HUES64 (cell line): ENCODE measurements around the gene C15orf61.

ENCODE experiments used
- H3K27ac ChIP-seq: 2 replicates; pipeline ENCODE4 v1.7.0; 2013; ENCODE audit warnings: low read depth, low read length, inconsistent platforms
- H3K27me3 ChIP-seq: 2 replicates; pipeline ENCODE4 v1.6.1; 2013; ENCODE audit warnings: mild to moderate bottlenecking, low read length; ENCODE audit not compliant: insufficient read depth
- H3K36me3 ChIP-seq: 2 replicates; pipeline ENCODE4 v1.6.1; 2013; ENCODE audit warnings: mild to moderate bottlenecking, low read length; ENCODE audit not compliant: insufficient read depth
- H3K4me1 ChIP-seq: 2 replicates; pipeline ENCODE4 v1.6.1; 2013; ENCODE audit warnings: mild to moderate bottlenecking, low read length, moderate library complexity; ENCODE audit not compliant: insufficient read depth
- H3K4me3 ChIP-seq: 2 replicates; pipeline ENCODE4 v1.5.1; 2013; ENCODE audit warnings: mild to moderate bottlenecking, low read length, moderate library complexity
- H3K9ac ChIP-seq: 2 replicates; pipeline ENCODE4 v1.6.1; 2013; ENCODE audit warnings: mild to moderate bottlenecking, low read depth, low read length
- H3K9me3 ChIP-seq: 2 replicates; pipeline ENCODE4 v1.6.1; 2013; ENCODE audit warnings: low read depth, low read length; ENCODE audit not compliant: insufficient read depth
- WGBS: fragments of 150-250, 120-280 bp; methylation state at CpG from one replicate; pipeline ENCODE4 v1.1.7; 2013; ENCODE audit warnings: missing lambda C conversion rate; 5-methylcytosine and 5-hydroxymethylcytosine counted together

The C15orf61 gene

DNA sequence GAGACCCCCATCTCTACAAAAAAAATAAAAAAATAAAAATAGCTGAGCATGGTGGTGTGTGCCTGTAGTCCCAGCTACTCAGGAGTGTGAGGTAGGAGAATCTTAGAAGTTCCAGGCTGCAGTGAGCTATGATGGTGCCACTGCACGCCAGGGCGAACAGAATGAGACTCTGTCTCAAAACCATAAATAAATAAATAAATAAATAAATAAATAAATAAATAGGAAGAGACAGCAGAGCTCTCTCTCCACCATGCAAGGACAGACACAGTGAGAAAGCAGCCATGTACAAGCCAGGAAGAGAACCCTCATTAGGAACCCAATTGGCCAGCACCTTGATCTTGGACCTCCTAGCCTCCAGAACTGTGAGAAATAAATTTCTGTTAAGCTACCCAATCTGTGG is 5.4 kb upstream of the C15orf61 start:
- no peaks in the 10 kb centered on the region for H3K4me1 ChIP-seq
- H3K9me3 ChIP-seq, result no peaks in the 10 kb centered on the region
- H3K27ac ChIP-seq, result no peak overlapping the region
- WGBS, result no CpG with 5 or more reads among the region's 2 CpGs
- peaks cover 2% of the 10 kb centered on the region for H3K27me3 ChIP-seq
- H3K36me3 ChIP-seq, result no peaks in the 10 kb centered on the region
- H3K9ac ChIP-seq, result no peak overlapping the region
- H3K4me3 ChIP-seq, result no peak overlapping the region

DNA sequence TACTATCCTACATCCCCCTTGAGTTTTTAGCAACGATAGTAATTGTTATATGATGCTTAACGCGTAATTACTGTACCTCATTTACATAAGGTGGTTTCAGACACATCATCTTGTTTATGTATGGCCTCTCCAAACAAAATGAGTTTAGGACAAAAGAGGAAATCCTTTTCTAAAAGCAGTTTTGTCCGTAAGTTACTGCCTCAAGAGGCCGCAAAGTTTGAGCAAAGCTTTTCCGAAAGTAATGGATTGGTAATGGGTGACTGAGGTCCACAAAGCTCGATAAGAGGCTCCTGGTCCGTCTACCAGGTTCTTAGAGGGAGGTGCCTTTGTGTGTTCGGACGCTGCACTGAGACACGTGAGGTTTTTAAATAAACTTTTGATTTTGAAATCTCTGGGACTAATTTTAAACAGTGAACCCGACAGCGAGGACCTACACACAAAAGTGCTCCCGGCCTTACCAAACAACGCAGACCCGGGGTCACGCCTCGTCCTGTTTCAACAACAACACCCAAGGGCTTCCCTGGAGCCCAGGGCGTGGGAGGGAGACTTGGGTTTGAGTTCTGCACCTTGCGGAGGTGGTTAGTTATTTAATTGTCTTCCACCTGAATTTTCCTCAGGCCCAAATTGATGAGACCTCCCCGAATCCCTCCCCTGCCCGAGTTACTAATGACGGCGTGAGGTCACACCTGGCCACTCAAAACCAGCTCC is 456 bp upstream of the C15orf61 start:
- H3K4me1 ChIP-seq, result peaks cover 24% of the 10 kb centered on the region
- peak overlapping the region; percentile 94 for H3K9ac ChIP-seq
- H3K4me3 ChIP-seq, result peak overlapping the region; percentile 77
- peaks cover 12% of the 10 kb centered on the region for H3K27me3 ChIP-seq
- H3K36me3 ChIP-seq, result no peaks in the 10 kb centered on the region
- no peaks in the 10 kb centered on the region for H3K9me3 ChIP-seq
- H3K27ac ChIP-seq, result no peak overlapping the region
- WGBS, result 64% methylated on average over 23 of the region's 24 CpGs

DNA sequence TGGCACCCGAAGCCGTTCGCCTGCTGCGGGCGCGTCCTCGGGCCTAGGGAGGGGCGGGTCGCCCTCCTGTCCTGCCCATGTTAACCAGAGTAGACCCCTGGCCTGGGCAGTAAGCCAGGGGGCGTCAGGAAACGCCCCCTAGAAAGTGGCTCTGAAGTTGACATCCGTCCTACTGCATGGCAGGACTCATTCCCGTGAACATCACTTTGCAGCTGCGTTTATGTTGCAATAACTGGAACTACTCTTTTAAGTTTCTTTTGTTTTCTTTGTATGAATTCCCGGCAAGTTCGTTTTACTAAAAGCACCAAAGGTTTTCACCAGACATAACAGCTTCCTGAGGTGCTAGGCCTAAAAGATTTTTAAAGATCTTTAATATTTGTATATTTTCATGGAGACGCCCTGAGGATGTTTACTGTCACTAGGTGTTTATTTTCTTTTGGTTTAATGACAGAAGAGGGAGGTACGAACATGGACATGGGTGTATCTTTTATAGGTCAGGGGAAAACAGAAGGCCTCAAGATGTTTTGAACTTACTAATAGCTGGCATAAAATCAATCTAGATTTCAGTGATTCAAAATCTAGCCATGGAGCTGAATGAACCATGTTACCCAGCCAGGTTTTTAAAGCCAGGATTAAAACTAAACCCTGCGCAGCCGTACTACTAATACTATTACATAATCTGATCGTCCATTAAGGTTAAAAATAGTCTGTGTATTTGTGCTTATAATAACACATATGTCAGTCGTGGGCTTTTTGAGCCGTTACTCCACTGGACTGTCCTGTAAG is 1.0 kb downstream of the C15orf61 start:
- Histone ChIP-seq H3K9ac (peak overlapping the region; percentile 94), H3K4me1 (peaks cover 24% of the 10 kb centered on the region), H3K4me3 (peak overlapping the region; percentile 77), H3K36me3 (peaks cover 3% of the 10 kb centered on the region; the same call in 1 of the 2 replicates), H3K27ac (no peak overlapping the region), H3K9me3 (no peaks in the 10 kb centered on the region), H3K27me3 (peaks cover 12% of the 10 kb centered on the region)
- 16% methylated on average over 20 of the region's 23 CpGs for WGBS

DNA sequence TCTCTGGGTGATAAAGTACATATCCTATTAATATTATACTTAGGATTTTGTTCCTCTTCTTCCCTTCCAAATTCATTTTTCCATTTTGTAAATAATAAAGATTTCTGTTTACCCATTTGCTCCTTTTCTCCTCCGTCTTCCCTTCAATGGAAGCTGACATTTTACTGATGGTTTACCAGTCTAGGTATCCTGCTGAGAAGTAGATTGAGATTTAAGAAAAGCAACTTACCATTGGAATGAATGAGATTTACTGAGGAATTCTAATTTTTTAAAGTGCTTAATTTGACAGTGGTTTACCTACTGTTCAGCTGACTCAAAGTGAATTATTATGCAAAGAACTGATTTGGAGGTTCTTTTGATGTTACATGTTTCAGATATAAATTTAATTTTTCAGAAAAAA is 2.4 kb downstream of the C15orf61 start:
- no peak overlapping the region for H3K9ac ChIP-seq
- no peak overlapping the region for H3K27ac ChIP-seq
- WGBS, result no CpG with 5 or more reads among the region's 1 CpG
- peaks cover 24% of the 10 kb centered on the region for H3K4me1 ChIP-seq
- peaks cover 12% of the 10 kb centered on the region for H3K27me3 ChIP-seq
- peaks cover 3% of the 10 kb centered on the region; the same call in 1 of the 2 replicates for H3K36me3 ChIP-seq
- H3K4me3 ChIP-seq, result peak overlapping the region; percentile 77; the same call in 1 of the 2 replicates
- no peaks in the 10 kb centered on the region for H3K9me3 ChIP-seq

DNA sequence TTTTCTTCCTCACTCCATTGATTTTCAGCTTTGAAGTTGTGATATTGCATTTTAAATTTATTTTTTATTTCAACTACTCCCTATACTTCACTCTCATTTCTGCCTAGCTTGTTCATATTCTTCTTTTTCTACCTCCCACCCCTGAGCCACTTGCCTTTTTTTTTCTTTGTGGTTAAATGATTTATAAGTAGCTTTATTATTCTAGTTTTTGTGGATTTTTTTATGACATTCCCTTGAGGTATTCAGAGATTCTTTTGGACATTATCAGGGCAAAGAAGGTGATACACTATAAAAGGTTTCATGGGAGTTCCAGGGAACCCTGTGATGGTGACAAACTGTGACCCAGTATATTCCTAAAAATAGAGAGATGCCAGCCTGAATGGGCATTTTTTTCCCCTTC is 3.3 kb downstream of the C15orf61 start:
- Histone ChIP-seq H3K4me3 (no peak overlapping the region), H3K27me3 (peaks cover 12% of the 10 kb centered on the region), H3K4me1 (peaks cover 24% of the 10 kb centered on the region), H3K27ac (no peak overlapping the region), H3K36me3 (peaks cover 3% of the 10 kb centered on the region; the same call in 1 of the 2 replicates), H3K9me3 (no peaks in the 10 kb centered on the region), H3K9ac (no peak overlapping the region)

DNA sequence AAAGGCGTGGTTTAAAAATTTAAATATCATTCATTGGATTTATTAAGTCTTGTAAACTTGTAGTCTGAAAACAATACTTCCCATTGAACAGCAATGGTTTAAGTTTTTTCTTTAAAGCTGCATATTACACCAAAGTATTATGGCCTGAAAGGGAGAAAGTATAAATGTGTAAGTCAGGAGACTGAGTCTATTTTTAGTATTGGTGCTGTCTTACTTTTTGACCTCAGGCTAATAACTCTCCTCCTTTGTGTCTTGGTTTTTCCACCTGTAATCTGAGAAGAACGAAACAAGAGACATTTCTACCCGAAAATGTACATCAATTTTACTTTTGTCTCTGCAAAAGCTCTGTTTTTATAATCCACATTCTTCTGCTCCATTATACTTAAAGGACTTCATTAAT is 7.6 kb downstream of the C15orf61 start:
- H3K4me1 ChIP-seq, result peaks cover 5% of the 10 kb centered on the region
- H3K27me3 ChIP-seq, result no peaks in the 10 kb centered on the region
- WGBS, result 96% methylated on average over 2 of the region's 3 CpGs
- no peaks in the 10 kb centered on the region for H3K9me3 ChIP-seq
- H3K4me3 ChIP-seq, result no peak overlapping the region
- no peak overlapping the region for H3K9ac ChIP-seq
- no peak overlapping the region for H3K27ac ChIP-seq
- peaks cover 3% of the 10 kb centered on the region; the same call in 1 of the 2 replicates for H3K36me3 ChIP-seq

DNA sequence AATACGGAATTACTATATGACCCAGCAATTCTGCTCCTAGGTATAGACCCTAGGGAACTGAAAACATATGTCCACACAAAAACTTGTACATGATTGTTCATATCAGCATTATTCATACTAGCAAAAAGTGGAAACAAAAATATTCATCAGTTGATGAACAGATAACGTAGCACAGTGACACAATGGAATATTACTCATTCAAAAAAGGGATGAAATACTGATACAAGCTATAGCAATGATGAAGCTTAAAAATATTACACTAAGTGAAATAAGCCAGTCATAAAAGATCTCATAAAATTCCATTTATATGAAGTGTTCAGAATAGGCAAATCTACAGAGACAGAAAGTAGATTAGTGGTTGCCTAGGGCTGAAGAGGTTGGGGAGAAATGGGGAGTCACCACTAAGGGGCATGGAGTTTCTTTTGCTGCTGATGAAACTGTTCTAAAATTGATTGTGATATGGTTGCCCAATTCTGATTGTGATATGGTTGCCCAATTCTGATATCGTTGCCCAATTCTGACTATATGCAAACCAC is 10.5 kb downstream of the C15orf61 start:
- no peaks in the 10 kb centered on the region for H3K9me3 ChIP-seq
- no peaks in the 10 kb centered on the region for H3K4me1 ChIP-seq
- no peak overlapping the region for H3K9ac ChIP-seq
- H3K27me3 ChIP-seq, result no peaks in the 10 kb centered on the region
- peaks cover 3% of the 10 kb centered on the region; the same call in 1 of the 2 replicates for H3K36me3 ChIP-seq
- 93% methylated on average over 2 of the region's 3 CpGs for WGBS
- no peak overlapping the region for H3K4me3 ChIP-seq
- no peak overlapping the region for H3K27ac ChIP-seq

DNA sequence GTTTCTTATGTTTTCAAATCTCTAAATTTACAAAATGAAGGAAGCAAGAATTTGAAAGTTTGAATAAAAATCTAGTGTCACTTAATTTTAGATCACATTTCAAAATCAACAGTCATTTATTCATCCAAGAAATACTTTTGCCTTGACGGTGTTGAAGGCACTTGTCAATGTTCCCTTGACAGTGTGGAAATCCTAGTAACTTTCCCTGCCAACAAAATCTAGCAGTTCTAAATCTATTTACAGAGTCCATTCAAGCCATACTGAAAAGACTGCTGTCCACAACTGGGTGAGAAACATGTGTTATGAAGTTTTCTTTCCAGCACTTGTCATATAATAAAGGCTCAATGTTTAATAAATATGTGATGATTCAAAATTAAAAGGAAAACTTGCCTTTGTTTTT is 12.9 kb downstream of the C15orf61 start:
- Histone ChIP-seq H3K4me1 (no peaks in the 10 kb centered on the region), H3K27me3 (no peaks in the 10 kb centered on the region), H3K9ac (no peak overlapping the region), H3K4me3 (no peak overlapping the region), H3K36me3 (no peaks in the 10 kb centered on the region), H3K27ac (no peak overlapping the region), H3K9me3 (no peaks in the 10 kb centered on the region)
- WGBS, result 80% methylated on average over 1 of the region's 1 CpG

DNA sequence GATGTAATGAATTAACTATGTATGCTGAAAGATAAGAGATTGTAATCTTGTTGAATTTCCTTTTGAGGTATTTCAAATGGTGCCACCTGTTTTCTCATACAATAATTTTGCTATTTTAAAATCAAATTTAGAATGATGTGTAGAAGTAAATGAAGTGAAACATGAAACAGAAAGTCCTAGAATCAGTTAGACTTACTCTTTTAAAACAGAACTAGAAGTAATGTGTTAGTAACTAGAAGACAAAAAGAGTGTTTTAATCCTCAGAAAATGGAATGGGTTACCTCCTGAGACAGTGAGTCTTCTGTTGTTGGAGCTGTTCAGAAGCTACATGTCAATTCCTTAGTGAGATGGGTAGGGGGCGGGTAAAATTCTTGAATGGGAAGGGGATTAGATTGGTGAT is 13.4 kb downstream of the C15orf61 start:
- no peak overlapping the region for H3K9ac ChIP-seq
- H3K9me3 ChIP-seq, result no peaks in the 10 kb centered on the region
- no peak overlapping the region for H3K27ac ChIP-seq
- no peaks in the 10 kb centered on the region for H3K36me3 ChIP-seq
- WGBS, result 93% methylated on average over 1 of the region's 1 CpG
- H3K27me3 ChIP-seq, result no peaks in the 10 kb centered on the region
- H3K4me1 ChIP-seq, result no peaks in the 10 kb centered on the region
- H3K4me3 ChIP-seq, result no peak overlapping the region

DNA sequence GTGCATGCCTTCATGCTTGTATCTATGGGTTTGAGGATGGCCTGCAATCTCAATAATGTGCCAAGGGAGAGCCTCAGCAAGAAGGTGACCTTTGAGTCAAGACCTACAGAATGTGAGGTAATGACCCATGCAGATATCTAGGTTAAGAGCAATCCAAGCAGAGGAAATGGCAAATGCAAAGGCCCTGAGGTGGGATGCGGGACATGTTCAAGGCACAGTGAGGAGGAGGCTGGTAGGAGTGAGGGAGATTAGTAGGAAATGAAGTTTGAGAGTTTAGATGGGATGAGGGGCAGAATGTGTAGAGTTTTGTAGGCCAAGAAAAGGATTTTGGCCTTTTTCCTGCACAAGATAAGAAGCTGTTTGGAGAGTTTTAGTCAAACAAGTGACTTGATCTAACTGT is 16.8 kb downstream of the C15orf61 start:
- 92% methylated on average over 1 of the region's 1 CpG for WGBS
- no peak overlapping the region for H3K4me3 ChIP-seq

More for the DNA sequence above, 16.8 kb downstream of the C15orf61 start:
- H3K36me3 ChIP-seq, result no peaks in the 10 kb centered on the region
- no peaks in the 10 kb centered on the region for H3K27me3 ChIP-seq
- H3K9ac ChIP-seq, result no peak overlapping the region
- 0 out of 2 replicates have a peak, but pooled peaks cover 4% of the 10 kb centered on the region for H3K4me1 ChIP-seq
- H3K9me3 ChIP-seq, result no peaks in the 10 kb centered on the region
- H3K27ac ChIP-seq, result no peak overlapping the region
